H1 (cell line): ENCODE measurements around the gene DGKA. TPM values are rescaled to one million over a fixed set of nuclear protein-coding genes. Genes with fewer than 3 reads are reported as not detected.

Experiments used
- ASH2L ChIP-seq: fragments of 200-600, 300-600 bp; sonication (generic); IDR thresholded peaks from one replicate; pipeline ENCODE4 v1.7.1; 2017; ENCODE audit warnings: low read length
- BCL11A ChIP-seq, 2 experiments: IDR thresholded peaks; one replicate each; pipeline ENCODE4 v1.6.1; 2011; ENCODE audit warnings: low read depth in 2 of 2, low read length in 2 of 2, mild to moderate bottlenecking in 2 of 2
- E2F6 ChIP-seq: IDR thresholded peaks from 2 replicates; pipeline ENCODE4 v1.6.1; 2012; ENCODE audit warnings: inconsistent platforms
- PHF8 ChIP-seq: fragments of 200-600 bp; sonication (generic); conservative IDR thresholded peaks from 2 replicates; pipeline ENCODE4 v1.7.1; 2012; ENCODE audit warnings: low read depth, mild to moderate bottlenecking, inconsistent platforms, low read length, moderate library complexity
- RFX5 ChIP-seq: IDR thresholded peaks from 2 replicates; pipeline ENCODE4 v1.6.1; 2011; ENCODE audit warnings: low read depth, low read length, improper control_type of control experiment, borderline replicate concordance
- USF2 ChIP-seq: IDR thresholded peaks from 2 replicates; pipeline ENCODE4 v1.6.1; 2011; ENCODE audit warnings: low read length, improper control_type of control experiment
- polyA plus RNA-seq, 7 experiments: library from polyadenylated mRNA; depleted of rRNA in 3 of 7; stranded (reverse) in 5 of 7; unstranded in 2 of 7; fragments of >200 nt in 5 of 7; fragments of 200-250 nt in 2 of 7; gene quantifications; 1 replicate in 5 of 7; 2 replicates in 1 of 7; 4 replicates in 1 of 7; pipeline versions ENCODE4 v1.2.1 to v1.2.3, GENCODE V29; 2011 to 2013; ENCODE audit warnings: missing spikeins in 2 of 7, mixed read lengths in 2 of 7
- total RNA-seq: library from RNA; stranded (reverse); fragmentation: NEBNext Ultra II Directional; extraction: Animal tissue kit (Norgen Biotek cat#: 25700); gene quantifications from 2 replicates; pipeline ENCODE4 v1.2.1, GENCODE V29; 2021

Gene DGKA
- total and polyA plus RNA-seq, 2 of the 8 experiments (the other 6 are each of a cell fraction or from before 2014, with no cell fraction given) = 15.9 to 18.0 TPM

- no peak for TF ChIP-seq USF2
- TF ChIP-seq ASH2L = no peak
- TF ChIP-seq BCL11A (IDR thresholded peaks at IDR 0.05; ENCODE audit: low read depth in 2 of 2, low read length in 2 of 2) = no peak
- TF ChIP-seq E2F6 = no peak
- TF ChIP-seq RFX5 = no peak
- TF ChIP-seq PHF8 = no peak
Observed at GRCh38 chr12:55901881-55902490, 29.0 kb upstream of the DGKA start (continued).
